CD4-positive, CD25-positive, alpha-beta regulatory T cell (primary cell): Measurements from ENCODE around the gene PCSK1N. TPM values are rescaled to one million over a fixed set of nuclear protein-coding genes. Genes with fewer than 3 reads are reported as not detected.

Source experiments
- ATAC-seq, 2 donors: fragments of 150-1000 bp; cut with Tn5 transposase; one replicate each; pipeline ENCODE4 v1.10.0; 2021; ENCODE audit warnings: low read depth in 2 of 2, moderate number of reproducible peaks in 2 of 2, moderate library complexity in 1 of 2
- DNase-seq, 3 donors: peaks; one replicate each; pipeline versions ENCODE4 v3.0.0 to v3.0.0-alpha.2; 2012 to 2022; ENCODE audit warnings: mixed read lengths in 1 of 3
- H3K27ac ChIP-seq: one replicate; pipeline ENCODE4 v1.7.0; 2013; ENCODE audit warnings: mild to moderate bottlenecking, low read length; ENCODE audit not compliant: insufficient read depth, poor library complexity, severe bottlenecking
- H3K27me3 ChIP-seq: one replicate; pipeline ENCODE4 v1.7.0; 2013; ENCODE audit warnings: low read length; ENCODE audit not compliant: control insufficient read depth, insufficient read depth
- H3K36me3 ChIP-seq: one replicate; pipeline ENCODE4 v1.7.0; 2013; ENCODE audit warnings: mild to moderate bottlenecking, low read length, moderate library complexity; ENCODE audit not compliant: control insufficient read depth, insufficient read depth
- H3K4me1 ChIP-seq: 2 replicates; pipeline ENCODE4 v1.7.0; 2013; ENCODE audit warnings: mild to moderate bottlenecking, low read length; ENCODE audit not compliant: insufficient read depth, control insufficient read depth, poor library complexity, severe bottlenecking
- H3K4me3 ChIP-seq: one replicate; pipeline ENCODE4 v1.7.0; 2013; ENCODE audit warnings: low read depth, mild to moderate bottlenecking, low read length, moderate library complexity
- H3K9me3 ChIP-seq, 2 experiments: 1 replicate in 1 of 2; 2 replicates in 1 of 2; pipeline ENCODE4 v1.7.0; 2013; ENCODE audit warnings: low read length in 2 of 2, mild to moderate bottlenecking in 1 of 2, moderate library complexity in 1 of 2; ENCODE audit not compliant: control insufficient read depth in 2 of 2
- H3K27ac Mint-ChIP-seq, 3 donors: one replicate each; pipeline ENCODE4 v1.8.0; 2020 to 2022; ENCODE audit warnings: mild to moderate bottlenecking in 3 of 3, mixed read lengths in 3 of 3, moderate library complexity in 2 of 3
- H3K27me3 Mint-ChIP-seq: one replicate; pipeline ENCODE4 v1.8.0; 2022; ENCODE audit warnings: mild to moderate bottlenecking, mixed read lengths
- H3K36me3 Mint-ChIP-seq: one replicate; pipeline ENCODE4 v1.8.0; 2020; ENCODE audit warnings: mixed read lengths
- H3K4me1 Mint-ChIP-seq, 4 donors: one replicate each; pipeline ENCODE4 v1.8.0; 2020 to 2022; ENCODE audit warnings: mixed read lengths in 4 of 4, mild to moderate bottlenecking in 1 of 4
- H3K4me3 Mint-ChIP-seq, 4 donors: one replicate each; pipeline ENCODE4 v1.8.0; 2020 to 2022; ENCODE audit warnings: mild to moderate bottlenecking in 4 of 4, mixed read lengths in 4 of 4, moderate library complexity in 3 of 4
- H3K9me3 Mint-ChIP-seq, 7 donors: one replicate each; pipeline ENCODE4 v1.8.0; 2020 to 2022; ENCODE audit warnings: mixed read lengths in 7 of 7, mild to moderate bottlenecking in 3 of 7, moderate library complexity in 2 of 7
- polyA plus RNA-seq, 4 donors: library from polyadenylated mRNA; unstranded; fragments of 300-500 nt; fragmentation: Illumina TruSeq; gene quantifications; one replicate each; pipeline ENCODE4 v1.2.3, GENCODE V29; 2021
- total RNA-seq: library from RNA; stranded (reverse); gene quantifications from one replicate; pipeline ENCODE4 v1.2.3, GENCODE V29; 2022

PCSK1N gene
- total and polyA plus RNA-seq, 5 donors from 2014 or later = 1.4 to 9.2 (median 4.1) TPM

GRCh38 chrX:48793935-48794334, 41.5 kb downstream of the PCSK1N start:
- Histone ChIP-seq H3K27ac (no peak overlapping the region), H3K9me3 (no peaks in the 10 kb centered on the region), H3K4me3 (no peak overlapping the region), H3K36me3 (no peaks in the 10 kb centered on the region), H3K4me1 (peaks cover 4% of the 10 kb centered on the region), H3K27me3 (no peaks in the 10 kb centered on the region)
- DNase-seq (no peak), ATAC-seq (no peak)
- H3K27me3 Mint-ChIP-seq = no peaks in the 10 kb centered on the region
- H3K4me3 Mint-ChIP-seq = no peak overlapping the region
- H3K4me1 Mint-ChIP-seq = peaks cover 0 to 9% (median 0%) of the 10 kb centered on the region in 4 donors
- H3K36me3 Mint-ChIP-seq = peaks cover 3% of the 10 kb centered on the region
- no peak overlapping the region for H3K27ac Mint-ChIP-seq
- H3K9me3 Mint-ChIP-seq = no peaks in the 10 kb centered on the region

- Mint-ChIP-seq H3K4me1 (peaks cover 0 to 14% (median under 1%) of the 10 kb centered on the region in 4 donors), H3K4me3 (no peak overlapping the region), H3K9me3 (peaks cover 0 to 2% (median 0%) of the 10 kb centered on the region in 7 donors), H3K27ac (no peak overlapping the region), H3K36me3 (peaks cover 3% of the 10 kb centered on the region), H3K27me3 (no peaks in the 10 kb centered on the region)
- no peak overlapping the region for H3K4me3 ChIP-seq
- ATAC-seq (no peak), DNase-seq (no peak)
- no peaks in the 10 kb centered on the region for H3K9me3 ChIP-seq
- no peaks in the 10 kb centered on the region for H3K36me3 ChIP-seq
- no peaks in the 10 kb centered on the region for H3K27me3 ChIP-seq
- H3K27ac ChIP-seq = no peak overlapping the region
- peaks cover 4% of the 10 kb centered on the region for H3K4me1 ChIP-seq
Measured at GRCh38 chrX:48792219-48792618, 43.2 kb downstream of the PCSK1N start.

- Histone ChIP-seq H3K9me3 (no peaks in the 10 kb centered on the region), H3K4me3 (no peak overlapping the region), H3K4me1 (peaks cover 4% of the 10 kb centered on the region), H3K27ac (no peak overlapping the region), H3K27me3 (no peaks in the 10 kb centered on the region), H3K36me3 (no peaks in the 10 kb centered on the region)
- H3K27me3 Mint-ChIP-seq = no peaks in the 10 kb centered on the region
- peaks cover 0 to 2% (median 0%) of the 10 kb centered on the region in 7 donors for H3K9me3 Mint-ChIP-seq
- no peak overlapping the region for H3K27ac Mint-ChIP-seq
- H3K36me3 Mint-ChIP-seq = peaks cover 3% of the 10 kb centered on the region
- H3K4me1 Mint-ChIP-seq = peaks cover 0 to 14% (median under 1%) of the 10 kb centered on the region in 4 donors
- DNase-seq (no peak), ATAC-seq (no peak)
- no peak overlapping the region for H3K4me3 Mint-ChIP-seq
Measured at GRCh38 chrX:48791063-48791820, 44.2 kb downstream of the PCSK1N start.

GRCh38 chrX:48790477-48790876, 44.9 kb downstream of the PCSK1N start:
- ATAC-seq (no peak), DNase-seq (no peak)
- Mint-ChIP-seq H3K4me3 (no peak overlapping the region), H3K27me3 (no peaks in the 10 kb centered on the region), H3K27ac (no peak overlapping the region), H3K36me3 (peaks cover 3% of the 10 kb centered on the region), H3K9me3 (peaks cover 0 to 2% (median 0%) of the 10 kb centered on the region in 7 donors), H3K4me1 (peaks cover 0 to 14% (median under 1%) of the 10 kb centered on the region in 4 donors)
- no peak overlapping the region for H3K4me3 ChIP-seq
- H3K27ac ChIP-seq = no peak overlapping the region
- peaks cover 4% of the 10 kb centered on the region for H3K4me1 ChIP-seq
- no peaks in the 10 kb centered on the region for H3K9me3 ChIP-seq
- no peaks in the 10 kb centered on the region for H3K36me3 ChIP-seq
- no peaks in the 10 kb centered on the region for H3K27me3 ChIP-seq

- peaks cover 0 to 14% (median under 1%) of the 10 kb centered on the region in 4 donors for H3K4me1 Mint-ChIP-seq
- H3K36me3 ChIP-seq = no peaks in the 10 kb centered on the region
- DNase-seq = peak in 1 of 3 donors; percentile 18
Measured at GRCh38 chrX:48789366-48790220, 45.8 kb downstream of the PCSK1N start.

GRCh38 chrX:48787505-48788443, 47.6 kb downstream of the PCSK1N start:
- no peak overlapping the region for H3K4me3 ChIP-seq
- H3K4me1 ChIP-seq = peaks cover 4% of the 10 kb centered on the region
- Mint-ChIP-seq H3K27ac (peak overlapping the region in 1 of 3 donors; percentile 83), H3K4me3 (no peak overlapping the region), H3K9me3 (peaks cover 0 to 2% (median 0%) of the 10 kb centered on the region in 7 donors), H3K27me3 (no peaks in the 10 kb centered on the region), H3K4me1 (peaks cover 0 to 14% (median under 1%) of the 10 kb centered on the region in 4 donors), H3K36me3 (no peaks in the 10 kb centered on the region)
- no peaks in the 10 kb centered on the region for H3K27me3 ChIP-seq
- no peak overlapping the region for H3K27ac ChIP-seq
- DNase-seq = no peak
- ATAC-seq = no peak
- H3K9me3 ChIP-seq = no peaks in the 10 kb centered on the region
- H3K36me3 ChIP-seq = no peaks in the 10 kb centered on the region

More at GRCh38 chrX:48789366-48790220, 45.8 kb downstream of the PCSK1N start:
- H3K36me3 Mint-ChIP-seq = peaks cover 3% of the 10 kb centered on the region
- no peak for ATAC-seq
- H3K4me3 Mint-ChIP-seq = peak overlapping the region in 1 of 4 donors; percentile 17
- H3K27me3 Mint-ChIP-seq = no peaks in the 10 kb centered on the region
- Histone ChIP-seq H3K4me1 (peaks cover 4% of the 10 kb centered on the region), H3K9me3 (no peaks in the 10 kb centered on the region), H3K4me3 (no peak overlapping the region), H3K27ac (no peak overlapping the region), H3K27me3 (no peaks in the 10 kb centered on the region)
- peaks cover 0 to 2% (median 0%) of the 10 kb centered on the region in 7 donors for H3K9me3 Mint-ChIP-seq
- peak overlapping the region in 1 of 3 donors; percentile 68 for H3K27ac Mint-ChIP-seq
